ENCODE results near the gene SPINT1. TPM values are rescaled to one million over a fixed set of nuclear protein-coding genes. Genes with fewer than 3 reads are reported as not detected.

SPINT1 gene
- total and polyA plus RNA-seq, 2 of the 13 experiments (the other 11 are each of a cell fraction or from before 2014, with no cell fraction given): 0.49 to 2.5 TPM

- TF ChIP-seq E2F2 (CRISPR knock-in tag; IDR thresholded peaks at IDR 0.05; ENCODE audit: borderline replicate concordance) (peak; percentile 65; the same call in 1 of the 2 replicates), IKZF4 (CRISPR knock-in tag; IDR thresholded peaks at IDR 0.05; ENCODE audit: borderline replicate concordance, low read depth, not compliant biosample characterization) (peak; percentile 45), ZBTB1 (CRISPR knock-in tag; IDR thresholded peaks at IDR 0.05; ENCODE audit: borderline replicate concordance) (no peak), ZNF564 (CRISPR knock-in tag; IDR thresholded peaks at IDR 0.05) (0 out of 2 replicates have a peak, but pooled peaks have one; percentile 17), CREB1 (IDR thresholded peaks at IDR 0.05) (no peak), CREB1 (CRISPR knock-in tag; IDR thresholded peaks at IDR 0.05) (no peak), ZBTB7B (CRISPR knock-in tag; IDR thresholded peaks at IDR 0.05) (peak; percentile 76; the same call in 1 of the 2 replicates), AGO1 (IDR thresholded peaks at IDR 0.05; ENCODE audit: low read depth, low read length, poor library complexity, severe bottlenecking) (no peak), ADNP (CRISPR knock-in tag; IDR thresholded peaks at IDR 0.05) (peak; percentile 51; the same call in 1 of the 2 replicates), HNRNPLL (IDR thresholded peaks at IDR 0.05; ENCODE audit: low read depth, low read length, poor library complexity, severe bottlenecking) (peak; percentile 67), HMG20A (CRISPR knock-in tag; IDR thresholded peaks at IDR 0.05; ENCODE audit: borderline replicate concordance) (no peak), ZNF205 (CRISPR knock-in tag; IDR thresholded peaks at IDR 0.05) (0 out of 2 replicates have a peak, but pooled peaks have one; percentile 27), ZFX (CRISPR knock-in tag; IDR thresholded peaks at IDR 0.05; ENCODE audit: low read depth) (peak; percentile 65), UBTF (CRISPR knock-in tag; IDR thresholded peaks at IDR 0.05) (peak; percentile 86), SALL2 (CRISPR knock-in tag; IDR thresholded peaks at IDR 0.05) (0 out of 2 replicates have a peak, but pooled peaks have one; percentile 43), GMEB1 (CRISPR knock-in tag; IDR thresholded peaks at IDR 0.05; ENCODE audit: borderline replicate concordance) (0 out of 2 replicates have a peak, but pooled peaks have one; percentile 28), MAZ (IDR thresholded peaks at IDR 0.05; ENCODE audit: borderline replicate concordance, low read depth, low read length) (no peak), MAZ (CRISPR knock-in tag; IDR thresholded peaks at IDR 0.05; ENCODE audit: low read depth) (peak; percentile 68), ZNF263 (CRISPR knock-in tag; IDR thresholded peaks at IDR 0.05) (peak; percentile 51), YEATS4 (CRISPR knock-in tag; IDR thresholded peaks at IDR 0.05; ENCODE audit: borderline replicate concordance) (0 out of 2 replicates have a peak, but pooled peaks have one; percentile 60), FOXP4 (CRISPR knock-in tag; IDR thresholded peaks at IDR 0.05) (0 out of 2 replicates have a peak, but pooled peaks have one; percentile 36)
These were observed 30.1 kb downstream of the SPINT1 start, which contains the start of gene RHOV (continued) for GRCh38 chr15:40873694-40874561.
